HG03565 (cell line): Measurements from ENCODE around the gene STEAP1.
"Not testable (repeated sequence)": the region's sequence is repeated elsewhere in the genome, so short reads cannot be mapped to it uniquely, and the experiment has no call there.

Experiments used
- ATAC-seq: cut with Tn5 transposase; IDR thresholded peaks from one replicate; pipeline ENCODE4 v1.9.1; 2021; ENCODE audit warnings: mild to moderate bottlenecking, moderate library complexity; ENCODE audit not compliant: unreplicated experiment

The STEAP1 gene

GRCh38 chr7:90173127-90173844, 19.0 kb downstream of the STEAP1 start:
- ATAC-seq, result peak; percentile 88

GRCh38 chr7:90175667-90176066, 21.4 kb downstream of the STEAP1 start:
- ATAC-seq, result no peak

DNA sequence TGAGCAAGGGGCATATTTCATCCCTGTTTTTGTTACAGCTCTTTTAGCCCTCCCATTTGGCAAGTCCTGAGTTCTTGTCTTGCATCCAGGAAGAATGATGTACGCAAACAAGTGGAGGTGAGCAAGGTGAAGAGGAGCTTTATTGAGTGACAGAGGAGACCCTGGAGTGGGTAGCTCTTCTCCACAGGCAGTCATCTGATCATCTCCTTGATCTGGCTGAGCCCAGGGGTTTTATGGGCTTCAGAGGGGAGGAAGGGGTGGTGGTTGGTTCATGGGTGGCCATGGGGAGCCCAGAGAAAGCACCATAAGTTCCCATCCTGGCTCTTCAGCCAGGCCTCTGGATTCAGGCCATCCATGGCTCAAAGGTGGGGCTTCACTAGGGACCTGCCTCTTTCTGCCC, 21.9 kb downstream of the STEAP1 start:
- ATAC-seq, result no peak

DNA sequence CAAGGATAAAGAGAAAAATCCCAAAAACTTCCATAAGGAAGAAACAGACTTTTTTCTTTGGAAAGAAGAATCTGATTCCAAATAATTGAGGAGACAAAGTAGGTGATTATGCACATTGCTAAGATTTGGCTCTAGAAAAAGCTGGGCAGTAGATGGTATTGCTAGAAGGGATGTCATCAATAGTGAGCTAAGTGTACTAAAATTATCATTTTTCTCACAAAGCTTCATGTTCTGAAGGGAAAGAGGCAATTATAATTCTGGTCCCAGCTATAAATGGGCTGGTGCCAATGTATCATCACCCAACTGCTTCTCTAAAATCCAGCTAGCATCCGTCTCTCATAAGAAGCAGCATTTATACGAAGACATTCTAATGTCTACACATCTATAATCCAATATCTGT, 23.9 kb downstream of the STEAP1 start:
- ATAC-seq, result no peak

GRCh38 chr7:90178679-90179278, 24.5 kb downstream of the STEAP1 start:
- ATAC-seq, result peak; percentile 97

- no peak for ATAC-seq
These were observed 25.8 kb downstream of the STEAP1 start for GRCh38 chr7:90180011-90180585.

- no peak for ATAC-seq
These were observed 26.4 kb downstream of the STEAP1 start for GRCh38 chr7:90180649-90181048.

GRCh38 chr7:90181485-90181884, 27.2 kb downstream of the STEAP1 start:
- no peak for ATAC-seq

DNA sequence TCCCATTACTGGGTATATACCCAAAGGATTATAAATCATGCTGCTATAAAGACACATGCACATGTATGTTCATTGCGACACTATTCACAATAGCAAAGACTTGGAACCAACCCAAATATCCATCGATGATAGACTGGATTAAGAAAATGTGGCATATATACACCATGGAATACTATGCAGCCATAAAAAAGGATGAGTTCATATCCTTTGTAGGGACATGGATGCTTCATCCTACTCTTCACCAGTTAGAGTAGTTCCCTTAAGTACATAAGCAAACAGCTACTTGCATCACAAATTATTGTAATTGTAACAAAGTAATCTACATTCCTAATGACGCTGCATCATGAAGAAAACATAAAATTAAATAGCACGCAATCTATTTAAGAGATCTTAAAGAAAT, 32.0 kb downstream of the STEAP1 start:
- ATAC-seq, result not testable (repeated sequence)

- no peak for ATAC-seq
These were observed 33.3 kb downstream of the STEAP1 start for GRCh38 chr7:90187507-90188050.

DNA sequence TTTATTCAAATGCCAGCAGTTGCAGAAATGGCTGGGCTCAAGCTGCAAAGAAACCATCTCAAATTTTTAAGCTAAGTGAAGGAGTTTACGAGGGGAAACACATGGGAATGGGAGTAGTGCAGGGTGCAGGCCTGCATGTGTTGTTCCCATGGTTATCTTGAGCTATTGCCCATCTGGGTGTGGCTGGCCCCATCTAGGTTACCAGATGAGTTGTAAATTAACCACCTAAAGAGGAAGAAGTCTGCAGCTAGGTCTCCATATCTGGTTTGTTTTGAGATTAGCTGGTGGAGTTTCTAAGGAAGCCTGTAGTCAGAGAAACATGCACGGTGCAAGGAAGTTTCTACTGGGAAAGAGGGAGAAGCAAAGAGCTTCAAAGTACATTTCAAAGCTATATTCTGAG, 34.0 kb downstream of the STEAP1 start:
- peak; percentile 89 for ATAC-seq

DNA sequence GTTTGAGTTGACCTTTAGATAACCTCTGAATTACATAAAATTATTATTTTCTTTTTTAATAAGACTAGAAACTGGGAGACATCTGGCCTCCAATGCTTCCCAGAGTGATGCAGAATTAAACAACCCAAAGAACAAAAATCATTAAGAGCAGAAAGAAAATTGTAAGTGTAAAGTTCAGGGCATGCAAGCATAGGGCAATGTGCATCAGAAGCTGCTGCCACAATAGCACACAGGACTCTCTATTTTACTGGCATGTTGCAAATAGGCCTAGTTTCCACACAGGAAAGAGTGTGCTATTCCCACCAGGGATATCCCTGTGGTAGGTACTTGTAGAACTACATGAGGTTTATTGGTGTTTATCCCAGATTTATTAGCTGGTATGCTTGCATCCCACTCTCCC, 36.7 kb downstream of the STEAP1 start:
- ATAC-seq, result no peak

GRCh38 chr7:90191648-90192047, 37.4 kb downstream of the STEAP1 start:
- ATAC-seq, result no peak

- ATAC-seq, result no peak
These were observed 38.8 kb downstream of the STEAP1 start for GRCh38 chr7:90192876-90193750.

GRCh38 chr7:90194911-90195809, 40.9 kb downstream of the STEAP1 start:
- ATAC-seq, result no peak

GRCh38 chr7:90201500-90202195, 47.4 kb downstream of the STEAP1 start:
- no peak for ATAC-seq

- no peak for ATAC-seq
These were observed 53.7 kb downstream of the STEAP1 start for GRCh38 chr7:90207956-90208355.

DNA sequence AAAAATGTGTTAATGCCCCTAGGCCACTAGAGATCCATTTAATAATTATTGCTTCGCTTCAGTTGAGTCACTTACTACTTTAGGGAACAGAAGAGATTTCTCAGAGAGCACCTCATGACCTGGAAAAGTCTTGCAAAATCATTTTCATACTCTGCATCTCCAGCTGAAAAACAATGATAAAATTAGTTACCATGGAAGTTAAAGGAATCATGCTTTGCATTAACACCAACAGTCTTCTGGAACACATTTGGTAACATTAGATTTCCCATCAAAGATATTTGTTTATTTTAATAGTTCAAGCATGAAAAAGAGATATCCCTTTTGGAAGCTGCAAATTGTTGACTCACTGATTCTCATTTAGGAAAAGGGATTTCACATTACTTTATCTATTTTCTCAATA, 55.5 kb downstream of the STEAP1 start:
- ATAC-seq, result no peak

- no peak for ATAC-seq
These were observed 56.2 kb downstream of the STEAP1 start for GRCh38 chr7:90210475-90210874.

GRCh38 chr7:90210981-90211380, 56.7 kb downstream of the STEAP1 start:
- ATAC-seq, result no peak
